ENCODE data around the gene ZNF618. TPM values are rescaled to one million over a fixed set of nuclear protein-coding genes. Genes with fewer than 3 reads are reported as not detected.

ZNF618 gene
- polyA plus RNA-seq, 1 donor (not counting 4 experiments of a cell fraction or from before 2014, with no cell fraction given): 2.5 TPM

DNA sequence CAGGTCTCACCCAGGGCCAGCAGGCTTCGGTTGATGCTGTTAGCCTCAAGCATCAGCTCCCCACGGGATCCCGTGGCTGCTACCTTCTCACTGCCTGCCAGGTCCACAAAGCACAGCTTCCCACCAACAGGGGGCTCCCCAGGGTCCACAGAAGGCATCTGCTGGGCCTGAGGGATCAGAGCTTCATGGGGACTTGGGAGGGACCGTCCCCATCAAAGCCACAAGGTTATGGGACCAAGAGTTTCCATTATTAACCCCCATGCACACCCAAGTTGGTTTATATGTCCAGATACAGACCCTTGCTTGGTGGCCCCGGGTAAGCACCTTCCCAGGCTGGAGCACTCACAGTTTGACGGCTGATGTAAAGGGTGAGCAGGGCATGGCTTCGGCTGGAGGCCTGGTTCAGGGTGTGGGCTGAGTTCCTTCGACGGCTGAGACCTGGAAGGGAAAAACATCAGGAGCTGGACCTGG is 220.0 kb downstream of the ZNF618 start:
- H2AFZ ChIP-seq (ENCODE audit: control insufficient read depth, low read length): no peak overlapping the region
- H3K9me3 ChIP-seq (ENCODE audit: control insufficient read depth, low read depth, low read length): no peaks in the 10 kb centered on the region
- no peak overlapping the region for H3K4me3 ChIP-seq (ENCODE audit: control insufficient read depth in 2 of 3, extremely low read depth in 1 of 3, insufficient read depth in 2 of 3, low read depth in 1 of 3, low read length in 3 of 3)
- dilution Hi-C loops (cut with MboI; ENCODE audit: extremely low pct_ligation_motif_present, low sequenced_read_pairs): no loop called here
- no peak overlapping the region for H3K27ac ChIP-seq (ENCODE audit: control insufficient read depth, insufficient read depth, low read length)
- peaks cover 22% of the 10 kb centered on the region for H3K27me3 ChIP-seq (ENCODE audit: control insufficient read depth, extremely low read depth, insufficient read depth, low read length)
- DNase-seq (ENCODE audit: low read depth, low spot score) (no peak), FAIRE-seq (no peak)
- no peaks in the 10 kb centered on the region for H4K20me1 ChIP-seq (ENCODE audit: control insufficient read depth, extremely low read depth, insufficient read depth, low read length)
- H3K36me3 ChIP-seq (ENCODE audit: control insufficient read depth in 2 of 2, extremely low read depth in 1 of 2, insufficient read depth in 2 of 2, low read length in 2 of 2): no peaks in the 10 kb centered on the region
- H3K9ac ChIP-seq (ENCODE audit: control insufficient read depth, extremely low read depth, insufficient read depth, low read length): no peak overlapping the region
- TF ChIP-seq, protein P1, sequence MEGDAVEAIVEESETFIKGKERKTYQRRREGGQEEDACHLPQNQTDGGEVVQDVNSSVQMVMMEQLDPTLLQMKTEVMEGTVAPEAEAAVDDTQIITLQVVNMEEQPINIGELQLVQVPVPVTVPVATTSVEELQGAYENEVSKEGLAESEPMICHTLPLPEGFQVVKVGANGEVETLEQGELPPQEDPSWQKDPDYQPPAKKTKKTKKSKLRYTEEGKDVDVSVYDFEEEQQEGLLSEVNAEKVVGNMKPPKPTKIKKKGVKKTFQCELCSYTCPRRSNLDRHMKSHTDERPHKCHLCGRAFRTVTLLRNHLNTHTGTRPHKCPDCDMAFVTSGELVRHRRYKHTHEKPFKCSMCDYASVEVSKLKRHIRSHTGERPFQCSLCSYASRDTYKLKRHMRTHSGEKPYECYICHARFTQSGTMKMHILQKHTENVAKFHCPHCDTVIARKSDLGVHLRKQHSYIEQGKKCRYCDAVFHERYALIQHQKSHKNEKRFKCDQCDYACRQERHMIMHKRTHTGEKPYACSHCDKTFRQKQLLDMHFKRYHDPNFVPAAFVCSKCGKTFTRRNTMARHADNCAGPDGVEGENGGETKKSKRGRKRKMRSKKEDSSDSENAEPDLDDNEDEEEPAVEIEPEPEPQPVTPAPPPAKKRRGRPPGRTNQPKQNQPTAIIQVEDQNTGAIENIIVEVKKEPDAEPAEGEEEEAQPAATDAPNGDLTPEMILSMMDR (optimal IDR thresholded peaks at IDR 0.05 in 1 of 3, IDR thresholded peaks at IDR 0.05 in 1 of 3, conservative IDR thresholded peaks at IDR 0.05 in 1 of 3; ENCODE audit: extremely low read depth in 1 of 3, insufficient read depth in 2 of 3, low read length in 3 of 3): peak in 1 of 3 experiments; percentile 17
- no peak for TF ChIP-seq EZH2 (IDR thresholded peaks at IDR 0.05; ENCODE audit: low read length)
- H3K4me1 ChIP-seq (ENCODE audit: control insufficient read depth, extremely low read depth, insufficient read depth, low read length): peaks cover 4% of the 10 kb centered on the region
- no peak overlapping the region for H3K4me2 ChIP-seq (ENCODE audit: control insufficient read depth, extremely low read depth, insufficient read depth, low read depth, low read length)
- no peaks in the 10 kb centered on the region for H3K9me1 ChIP-seq (ENCODE audit: control insufficient read depth, extremely low read depth, insufficient read depth, low read length)
- H3K79me2 ChIP-seq (ENCODE audit: control insufficient read depth, insufficient read depth, low read length): no peaks in the 10 kb centered on the region

DNA sequence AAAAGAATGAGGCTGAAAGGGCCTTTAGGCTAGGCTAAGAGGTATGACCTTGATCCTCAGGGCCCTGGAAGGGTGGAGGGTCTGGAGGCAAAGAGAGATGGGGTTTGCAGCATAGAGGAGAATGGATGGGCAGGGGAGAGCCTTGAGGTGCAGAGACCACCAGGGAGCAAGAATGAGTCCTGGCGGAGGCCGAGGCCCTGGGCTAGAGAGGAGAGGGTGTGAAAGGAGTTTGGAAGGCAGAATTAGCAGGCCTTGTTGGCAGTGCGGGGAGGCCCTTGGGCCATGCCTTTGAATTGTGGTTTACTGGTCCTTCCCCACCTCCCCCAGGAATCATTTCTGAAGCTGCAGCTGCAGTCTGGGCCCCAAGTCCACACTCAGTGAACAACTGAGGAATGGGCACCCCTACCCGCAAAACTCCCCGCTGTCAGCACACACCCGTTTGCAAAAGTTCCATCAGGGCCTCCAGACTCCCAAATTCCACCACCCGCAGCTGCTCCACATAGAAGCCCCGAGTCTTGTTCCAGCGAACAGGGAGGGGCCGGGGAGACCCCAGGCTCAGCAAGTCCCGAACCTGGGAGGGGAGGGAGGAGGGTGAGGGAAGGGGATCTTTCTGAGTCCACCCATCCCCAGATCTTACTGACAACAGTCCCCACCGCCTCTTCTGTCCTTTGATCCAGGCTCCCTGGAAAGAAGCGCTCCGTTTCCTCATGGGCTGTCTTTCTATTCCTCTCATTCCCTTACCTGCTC is 220.9 kb downstream of the ZNF618 start:
- peaks cover 4% of the 10 kb centered on the region for H3K4me1 ChIP-seq (ENCODE audit: control insufficient read depth, extremely low read depth, insufficient read depth, low read length)
- no peak overlapping the region for H3K9ac ChIP-seq (ENCODE audit: control insufficient read depth, extremely low read depth, insufficient read depth, low read length)
- no peak overlapping the region for H3K4me2 ChIP-seq (ENCODE audit: control insufficient read depth, extremely low read depth, insufficient read depth, low read depth, low read length)
- H3K27ac ChIP-seq (ENCODE audit: control insufficient read depth, insufficient read depth, low read length): no peak overlapping the region
- DNase-seq (ENCODE audit: low read depth, low spot score) (no peak), FAIRE-seq (no peak)
- no peak for TF ChIP-seq EZH2 (IDR thresholded peaks at IDR 0.05; ENCODE audit: low read length)
- TF ChIP-seq, protein P1 (optimal IDR thresholded peaks at IDR 0.05 in 1 of 3, IDR thresholded peaks at IDR 0.05 in 1 of 3, conservative IDR thresholded peaks at IDR 0.05 in 1 of 3; ENCODE audit: extremely low read depth in 1 of 3, insufficient read depth in 2 of 3, low read length in 3 of 3): no peak
- H4K20me1 ChIP-seq (ENCODE audit: control insufficient read depth, extremely low read depth, insufficient read depth, low read length): no peaks in the 10 kb centered on the region
- H3K79me2 ChIP-seq (ENCODE audit: control insufficient read depth, insufficient read depth, low read length): no peaks in the 10 kb centered on the region
- no peaks in the 10 kb centered on the region for H3K9me1 ChIP-seq (ENCODE audit: control insufficient read depth, extremely low read depth, insufficient read depth, low read length)
- no peak overlapping the region for H2AFZ ChIP-seq (ENCODE audit: control insufficient read depth, low read length)
- peaks cover 3% of the 10 kb centered on the region for H3K9me3 ChIP-seq (ENCODE audit: control insufficient read depth, low read depth, low read length)
- peak overlapping the region in 1 of 3 experiments; percentile 60 for H3K4me3 ChIP-seq (ENCODE audit: control insufficient read depth in 2 of 3, extremely low read depth in 1 of 3, insufficient read depth in 2 of 3, low read depth in 1 of 3, low read length in 3 of 3)
- no peaks in the 10 kb centered on the region for H3K36me3 ChIP-seq (ENCODE audit: control insufficient read depth in 2 of 2, extremely low read depth in 1 of 2, insufficient read depth in 2 of 2, low read length in 2 of 2)
- peaks cover 22% of the 10 kb centered on the region for H3K27me3 ChIP-seq (ENCODE audit: control insufficient read depth, extremely low read depth, insufficient read depth, low read length)
- dilution Hi-C loops (cut with MboI; ENCODE audit: extremely low pct_ligation_motif_present, low sequenced_read_pairs): no loop called here
